GM19372 (cell line): ENCODE measurements around the gene DIPK1B.

Source experiments
- ATAC-seq: cut with Tn5 transposase; IDR thresholded peaks from one replicate; pipeline ENCODE4 v1.9.1; 2021; ENCODE audit warnings: mild to moderate bottlenecking, low read depth, moderate library complexity; ENCODE audit not compliant: unreplicated experiment

DIPK1B gene

GRCh38 chr9:136673088-136673974 is 39.0 kb upstream of the DIPK1B start:
- ATAC-seq, result no peak

GRCh38 chr9:136673975-136674785 is 38.2 kb upstream of the DIPK1B start:
- ATAC-seq, result no peak

- no peak for ATAC-seq
Measured at GRCh38 chr9:136674786-136675349, 37.5 kb upstream of the DIPK1B start.

GRCh38 chr9:136675477-136676296 is 36.7 kb upstream of the DIPK1B start:
- no peak for ATAC-seq

- ATAC-seq, result no peak
Measured at GRCh38 chr9:136676297-136676794, 36.0 kb upstream of the DIPK1B start.

- ATAC-seq, result no peak
Measured at GRCh38 chr9:136676920-136677686, 35.3 kb upstream of the DIPK1B start.

GRCh38 chr9:136678034-136678433 is 34.3 kb upstream of the DIPK1B start:
- ATAC-seq, result no peak

- no peak for ATAC-seq
Measured at GRCh38 chr9:136678624-136679023, 33.7 kb upstream of the DIPK1B start.

GRCh38 chr9:136679431-136679941 is 32.9 kb upstream of the DIPK1B start:
- ATAC-seq, result no peak

- ATAC-seq, result no peak
Measured at GRCh38 chr9:136681029-136681428, 31.3 kb upstream of the DIPK1B start.

- ATAC-seq, result no peak
Measured at GRCh38 chr9:136681945-136682699, 30.2 kb upstream of the DIPK1B start.

GRCh38 chr9:136682710-136683109 is 29.7 kb upstream of the DIPK1B start:
- no peak for ATAC-seq

- ATAC-seq, result no peak
Measured at GRCh38 chr9:136683173-136683745, 29.1 kb upstream of the DIPK1B start.

GRCh38 chr9:136683755-136684154 is 28.6 kb upstream of the DIPK1B start:
- ATAC-seq, result no peak

- ATAC-seq, result no peak
Measured at GRCh38 chr9:136684339-136684738, 28.0 kb upstream of the DIPK1B start.

- no peak for ATAC-seq
Measured at GRCh38 chr9:136684799-136685198, 27.6 kb upstream of the DIPK1B start.

- no peak for ATAC-seq
Measured at GRCh38 chr9:136685216-136685615, 27.2 kb upstream of the DIPK1B start.
